CD4-positive, alpha-beta T cell treated with Interleukin-21 for 1 hour (primary cell): ENCODE results near the gene CCDC142.

Experiments
- DNase-seq: peaks from one replicate; pipeline ENCODE4 v3.0.0-alpha.2; 2020

The CCDC142 gene

DNA sequence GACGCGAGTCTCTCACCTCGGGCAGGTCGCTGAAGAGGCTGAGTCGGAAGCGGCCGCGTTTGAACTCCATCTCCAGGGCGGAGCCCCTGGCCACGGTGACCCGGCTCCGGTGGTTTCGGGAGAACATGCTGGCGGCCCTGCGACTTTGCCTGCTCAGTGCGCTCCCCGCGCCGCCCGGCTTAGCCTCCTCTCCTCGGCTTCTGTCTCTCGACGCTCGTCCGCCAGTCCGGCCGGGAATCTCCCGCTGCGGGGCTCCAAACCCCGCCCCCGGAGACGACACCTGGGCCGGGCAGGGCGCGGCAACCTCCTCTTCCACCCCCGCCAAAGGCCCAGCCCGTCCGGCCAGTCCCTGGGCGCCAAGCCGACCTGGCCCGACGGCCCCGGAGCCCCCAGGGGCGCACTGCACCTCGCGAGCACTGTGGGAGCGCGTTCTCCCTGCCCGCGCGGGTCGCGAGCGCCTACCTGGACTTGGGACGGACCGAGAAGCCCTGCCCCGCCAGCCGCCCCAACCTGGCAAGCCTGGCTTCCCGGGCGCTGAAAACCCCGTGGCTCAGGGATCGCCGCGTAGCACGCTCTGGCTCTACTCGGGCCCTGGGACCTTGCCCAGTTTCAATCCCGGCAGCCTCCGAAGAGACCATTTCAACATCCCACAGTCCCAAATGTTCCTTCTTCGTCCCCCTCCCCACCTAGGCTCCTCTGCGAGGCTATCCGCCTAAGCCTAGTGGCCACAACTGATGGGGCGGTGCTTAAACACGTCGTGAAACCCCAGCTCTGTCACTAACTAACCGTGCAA lies 40.9 kb downstream of the CCDC142 start, which contains the start of gene RTKN:
Gene RTKN, minus strand, starts transcription at position 248 of the 793 bp plus-strand sequence. Its CDS starts 121 bp downstream, at position 127.
- DNase-seq: peak; percentile 44

GRCh38 chr2:74441170-74441689 lies 41.6 kb downstream of the CCDC142 start:
- DNase-seq: no peak

DNA sequence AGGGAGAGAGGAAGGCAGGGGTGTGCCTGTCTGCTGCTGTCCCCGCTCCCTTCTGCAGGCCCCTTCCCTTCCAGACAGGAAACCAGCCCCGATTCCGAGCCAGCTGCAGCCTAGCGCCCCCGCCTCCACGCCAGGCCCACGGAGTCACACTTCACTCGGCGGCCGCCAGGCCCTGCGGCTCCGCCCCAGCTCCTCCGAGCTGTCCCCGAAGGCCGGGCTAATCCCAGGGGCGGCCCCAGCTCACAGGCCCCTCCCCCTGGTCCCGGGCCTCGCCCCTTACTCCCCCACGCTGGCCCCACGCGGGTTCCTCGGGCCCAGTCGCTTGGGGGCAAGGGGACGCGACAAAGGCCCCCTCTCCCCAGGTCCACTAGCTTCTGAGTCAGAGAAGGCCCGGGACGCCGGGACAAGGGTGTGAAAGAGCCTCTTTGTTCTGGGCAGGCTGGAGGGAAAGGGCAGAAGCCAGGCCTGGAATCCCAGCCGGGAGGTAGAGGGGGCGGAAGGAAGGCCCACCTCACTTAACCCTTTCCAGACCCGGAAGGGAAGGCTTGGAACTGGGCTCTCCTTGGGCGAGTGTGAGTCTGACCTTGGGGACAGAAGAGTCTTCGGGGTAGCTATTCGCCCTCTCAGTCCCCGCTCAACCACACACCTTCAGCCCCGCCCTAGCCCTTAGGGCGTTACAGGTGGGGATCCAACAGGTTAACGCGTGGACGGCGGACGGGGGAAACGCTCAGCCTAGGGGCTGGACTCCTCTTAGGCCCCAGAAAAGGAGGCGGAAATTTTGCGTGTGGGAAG lies 42.2 kb downstream of the CCDC142 start:
- peak; percentile 47 for DNase-seq

GRCh38 chr2:74439803-74440377 lies 42.9 kb downstream of the CCDC142 start:
- DNase-seq: no peak

GRCh38 chr2:74439373-74439772 lies 43.4 kb downstream of the CCDC142 start:
- DNase-seq: no peak

DNA sequence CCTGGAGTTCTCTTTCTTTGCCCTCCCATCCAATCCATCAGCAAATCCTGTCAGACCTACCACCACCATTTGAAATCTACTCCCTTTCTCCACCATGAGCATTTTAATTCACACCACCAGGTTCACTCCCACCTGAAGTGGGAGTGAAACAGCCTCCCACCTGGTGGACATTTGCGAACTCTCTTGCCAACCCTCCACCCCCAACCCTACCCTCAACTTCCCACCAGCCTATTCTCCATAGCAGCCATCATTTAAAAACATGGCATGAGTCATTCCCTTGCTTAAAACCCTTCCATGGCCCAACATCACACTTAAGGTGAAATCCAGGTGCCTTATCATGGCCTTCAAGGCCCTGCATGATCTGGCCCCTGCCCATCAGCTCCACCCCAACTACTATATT lies 44.5 kb downstream of the CCDC142 start:
- no peak for DNase-seq

GRCh38 chr2:74436848-74437695 lies 45.7 kb downstream of the CCDC142 start:
- DNase-seq: no peak

DNA sequence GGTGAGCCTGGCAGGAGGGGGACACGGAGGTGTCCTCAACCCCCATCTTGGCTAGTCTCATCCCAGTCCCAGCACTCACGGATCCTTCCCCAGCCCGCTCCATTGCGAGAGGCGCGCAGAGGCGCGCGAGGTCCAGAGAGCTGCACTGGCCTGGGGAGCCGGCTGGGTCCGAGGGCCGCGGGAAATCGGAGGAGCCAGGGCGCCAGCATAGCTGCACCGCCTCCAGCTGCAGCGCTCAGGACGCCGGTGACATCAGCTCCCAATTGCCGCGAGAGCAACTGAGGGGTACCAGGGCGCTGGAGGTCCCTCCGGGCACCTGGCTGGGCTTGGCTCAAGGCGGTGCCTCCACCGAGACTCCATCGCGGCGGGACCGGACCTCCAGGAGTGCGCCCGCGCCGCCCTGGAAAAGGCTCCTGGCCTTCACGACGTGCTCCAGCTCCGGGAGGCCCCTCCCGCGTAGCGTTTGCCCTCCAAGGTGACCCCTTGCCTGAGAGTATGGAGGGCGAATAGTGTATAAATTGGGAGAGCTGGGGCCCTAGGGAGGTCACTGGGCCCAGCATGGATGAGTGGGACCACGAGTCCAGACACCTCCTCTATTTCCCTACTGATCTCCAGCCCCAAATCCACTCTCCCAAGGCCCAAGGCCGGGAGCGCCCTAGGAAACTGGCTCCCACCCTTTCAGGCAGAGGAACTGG lies 46.5 kb downstream of the CCDC142 start:
- DNase-seq: no peak

- no peak for DNase-seq
Observed at GRCh38 chr2:74430502-74430901, 52.3 kb downstream of the CCDC142 start.

- DNase-seq: no peak
Observed at GRCh38 chr2:74429487-74430451, 53.0 kb downstream of the CCDC142 start.

DNA sequence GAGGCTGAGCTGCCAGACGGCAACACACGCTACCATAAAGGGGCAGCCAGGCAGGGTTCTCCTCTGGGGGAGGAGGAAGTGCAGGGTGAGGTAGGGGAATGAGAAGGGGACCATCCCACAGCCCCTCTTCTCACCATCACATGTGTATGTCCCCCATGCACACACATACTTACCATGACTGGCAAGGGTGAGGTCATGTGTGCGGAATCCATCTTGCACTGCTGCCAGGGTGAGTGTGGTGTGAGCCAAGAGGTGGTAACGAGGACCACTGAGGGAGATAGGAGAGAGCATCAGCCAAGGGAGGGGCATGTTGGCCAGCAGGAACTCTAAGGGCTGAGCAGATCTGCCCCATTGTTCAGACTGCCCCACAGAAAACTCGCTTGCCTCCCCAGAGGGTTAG lies 54.1 kb downstream of the CCDC142 start:
- DNase-seq: no peak

- DNase-seq: no peak
Observed at GRCh38 chr2:74427551-74427950, 55.2 kb downstream of the CCDC142 start.

GRCh38 chr2:74426181-74426758 lies 56.5 kb downstream of the CCDC142 start:
- no peak for DNase-seq

GRCh38 chr2:74425523-74425922 lies 57.3 kb downstream of the CCDC142 start:
- DNase-seq: no peak

- no peak for DNase-seq
Observed at GRCh38 chr2:74424995-74425406, 57.8 kb downstream of the CCDC142 start.

DNA sequence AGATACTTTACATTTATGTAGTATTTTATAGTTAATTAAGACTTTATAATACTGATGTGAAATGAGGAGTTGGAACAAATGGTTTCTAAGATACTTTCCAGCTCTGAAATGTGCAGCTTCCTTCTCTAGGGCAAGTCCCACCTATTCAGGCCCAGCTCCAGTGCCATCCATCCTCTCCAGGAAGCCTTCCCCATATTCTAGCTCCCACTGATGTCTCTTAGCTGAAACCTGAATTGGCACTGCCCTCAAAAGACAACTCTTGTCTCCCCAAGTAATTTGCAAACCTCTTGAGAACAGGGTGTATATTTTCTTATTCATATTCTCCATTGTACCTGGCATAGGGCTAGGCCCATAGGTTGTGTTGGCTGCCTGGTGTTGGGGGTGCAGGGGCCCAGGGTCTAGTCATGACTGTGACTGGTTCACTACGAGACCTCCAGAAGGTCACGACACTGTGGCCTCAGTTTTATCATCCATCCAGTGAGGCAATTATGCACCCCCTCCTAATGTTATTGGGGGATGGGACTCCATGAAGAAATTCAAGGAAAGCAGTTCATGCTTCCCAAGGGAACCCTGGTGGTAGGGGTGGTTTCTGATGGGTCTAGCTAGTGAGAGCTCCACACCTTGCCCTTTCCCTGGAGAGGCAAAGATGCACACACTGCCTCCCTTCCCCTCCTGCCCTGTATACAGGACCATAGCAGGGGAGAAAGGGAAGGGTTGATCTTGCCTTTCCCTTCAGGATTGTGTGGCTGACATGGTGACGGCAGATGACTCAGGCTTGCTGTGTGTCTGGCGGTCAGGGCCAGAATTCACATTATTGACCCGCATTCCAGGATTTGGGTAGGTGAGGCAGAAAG lies 58.4 kb downstream of the CCDC142 start:
- DNase-seq: no peak
